GM18520 (cell line): ENCODE results near the gene PRKACG.
"Not testable (repeated sequence)": the region's sequence is repeated elsewhere in the genome, so short reads cannot be mapped to it uniquely, and the experiment has no call there.

Experiments
- ATAC-seq: cut with Tn5 transposase; IDR thresholded peaks from one replicate; pipeline ENCODE4 v1.9.1; 2021; ENCODE audit not compliant: unreplicated experiment

The PRKACG gene

DNA sequence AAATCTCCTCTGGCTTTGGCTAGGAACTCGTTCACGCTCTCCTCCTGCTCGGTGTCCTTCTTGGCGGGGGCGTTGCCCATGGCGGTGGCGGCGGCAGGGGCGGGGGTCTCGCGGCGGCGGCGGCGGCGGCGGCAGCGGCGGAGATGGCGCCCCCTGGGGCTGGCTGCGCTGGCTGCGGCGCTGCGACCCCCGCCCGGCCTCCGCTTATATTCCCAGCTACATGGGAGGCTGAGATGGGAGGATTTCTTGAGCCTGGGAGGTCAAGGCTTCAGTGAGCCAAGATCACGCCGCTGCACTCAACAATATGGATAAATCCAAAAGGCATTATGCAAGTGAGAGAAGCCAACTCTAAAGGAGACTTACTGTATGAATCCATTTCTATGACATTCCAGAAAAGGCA lies at the start of gene PRKACG:
TSS of gene PRKACG (minus strand) at position 101 of the 400 bp plus-strand sequence. CDS start at position 80, 21 bp downstream.
- no peak for ATAC-seq

DNA sequence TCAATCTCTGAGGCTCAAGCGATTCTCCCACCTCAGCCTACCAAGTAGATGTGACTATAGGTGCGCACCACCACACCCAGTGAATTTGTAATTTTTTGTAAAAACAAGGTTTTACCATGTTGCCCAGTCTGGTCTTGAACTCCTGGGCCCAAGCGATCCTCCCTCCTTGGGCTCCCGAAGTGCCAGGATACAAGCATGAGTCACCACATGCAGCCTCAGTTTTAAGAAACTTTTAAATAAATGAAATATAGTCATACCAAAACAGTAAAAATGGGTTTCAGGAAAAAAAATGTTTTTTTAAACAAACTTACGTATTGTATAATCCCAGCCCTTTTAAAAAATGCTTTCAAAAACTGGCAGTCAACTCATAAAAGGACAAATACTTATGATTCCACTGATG lies 48.3 kb upstream of the PRKACG start:
- no peak for ATAC-seq

DNA sequence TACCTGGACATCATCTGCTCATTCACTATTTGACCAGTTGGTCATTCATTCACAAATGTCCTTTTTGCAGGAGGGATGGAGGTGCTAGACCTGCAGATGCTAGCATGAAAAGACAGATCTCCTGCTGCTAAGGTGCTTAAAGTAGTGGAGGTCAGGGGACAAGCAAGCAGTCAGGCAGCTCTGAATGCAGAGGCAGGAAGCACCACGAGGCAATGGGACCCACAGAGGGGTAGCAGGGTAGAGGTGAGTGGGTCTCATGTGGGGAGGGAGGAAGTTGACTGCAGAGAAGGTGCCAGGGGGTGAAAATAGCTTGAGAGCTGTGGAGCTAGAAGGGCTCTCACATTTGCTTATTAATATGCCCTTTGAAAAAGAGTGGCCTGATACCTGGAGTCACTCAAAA lies 46.9 kb upstream of the PRKACG start:
- ATAC-seq, result no peak

DNA sequence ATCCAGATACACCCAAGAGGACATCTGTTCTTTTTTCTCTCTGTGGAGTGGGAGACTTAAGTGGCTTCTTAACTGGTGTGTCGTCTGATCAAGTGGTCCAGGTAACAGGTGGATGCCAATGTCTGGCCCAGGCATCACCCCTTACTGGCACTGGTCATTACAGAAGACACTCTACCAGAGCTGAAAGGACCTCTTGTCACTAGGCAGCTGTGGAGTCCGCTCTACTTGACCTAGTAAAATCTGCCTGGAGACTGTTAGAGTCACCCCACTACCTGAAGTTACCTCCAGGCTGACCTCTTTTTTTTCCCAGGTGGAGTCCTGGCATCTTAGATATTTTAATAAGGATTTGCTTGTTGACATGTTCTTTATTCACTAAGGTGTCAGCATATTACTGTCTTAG lies 44.2 kb upstream of the PRKACG start:
- no peak for ATAC-seq

DNA sequence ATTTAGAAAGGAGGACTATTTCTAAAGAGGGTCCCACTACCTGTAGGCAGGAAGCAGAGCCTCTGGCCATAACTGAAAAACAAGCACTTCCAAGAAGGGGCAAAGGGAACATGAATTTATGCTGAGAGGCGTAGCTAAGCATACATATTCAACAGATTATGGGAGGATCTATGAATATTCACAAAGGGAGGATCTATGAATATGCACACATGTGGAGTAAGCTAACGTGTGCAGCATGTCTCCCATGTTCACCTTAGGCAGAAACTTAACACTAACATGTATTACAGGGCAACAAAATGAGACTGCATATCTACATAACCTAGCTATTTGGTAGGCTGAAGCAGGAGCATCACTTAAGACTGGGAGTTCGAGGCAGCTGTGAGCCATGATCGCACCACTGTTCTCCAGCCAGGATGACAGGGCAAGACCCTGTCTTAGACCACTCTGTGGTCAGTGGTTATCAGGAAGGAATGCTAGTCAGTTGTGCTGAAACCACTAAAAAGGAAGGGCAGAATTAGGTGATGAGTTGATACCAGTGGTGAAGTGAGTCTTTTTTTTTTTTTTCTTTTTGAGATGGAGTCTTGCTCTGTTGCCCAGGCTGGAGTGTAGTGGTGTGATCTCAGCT lies 42.4 kb upstream of the PRKACG start:
- ATAC-seq, result no peak

DNA sequence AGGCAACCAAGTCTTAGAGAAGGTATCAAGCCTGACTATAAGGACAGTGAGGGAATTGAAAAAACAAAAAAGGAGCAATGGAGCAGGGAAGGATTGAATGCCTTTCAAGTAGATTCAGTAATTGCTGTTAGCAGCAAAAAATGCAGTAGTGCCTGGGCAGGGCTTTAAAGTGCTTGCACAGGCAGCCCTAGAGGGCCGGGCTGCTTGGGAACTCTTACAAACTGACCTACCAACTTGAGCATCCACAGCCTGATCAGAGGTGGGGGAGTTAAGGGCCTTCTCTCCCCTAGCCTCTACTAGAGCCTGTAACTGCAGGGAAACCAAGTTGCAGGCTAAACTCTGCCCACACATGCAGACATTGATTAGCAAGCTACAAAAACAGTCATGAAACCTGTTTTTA lies 41.1 kb upstream of the PRKACG start:
- ATAC-seq, result no peak

DNA sequence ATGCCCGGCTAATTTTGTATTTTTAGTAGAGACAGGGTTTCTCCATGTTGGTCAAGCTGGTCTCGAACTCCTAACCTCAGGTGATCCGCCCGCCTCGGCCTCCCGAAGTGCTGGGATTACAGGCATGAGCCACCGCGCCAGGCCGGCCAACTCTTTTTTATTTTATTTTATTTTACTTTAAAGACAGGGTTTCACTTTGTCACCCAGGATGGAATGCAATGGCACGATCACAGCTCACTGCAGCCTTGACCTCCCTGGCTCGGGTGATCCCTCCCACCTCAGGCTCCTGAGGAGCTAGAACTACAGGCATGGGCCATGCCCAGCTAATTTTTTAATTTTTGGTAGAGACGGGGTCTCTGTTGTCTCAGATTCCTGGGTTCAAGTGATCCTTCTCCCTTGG lies 37.0 kb upstream of the PRKACG start:
- ATAC-seq, result not testable (repeated sequence)

DNA sequence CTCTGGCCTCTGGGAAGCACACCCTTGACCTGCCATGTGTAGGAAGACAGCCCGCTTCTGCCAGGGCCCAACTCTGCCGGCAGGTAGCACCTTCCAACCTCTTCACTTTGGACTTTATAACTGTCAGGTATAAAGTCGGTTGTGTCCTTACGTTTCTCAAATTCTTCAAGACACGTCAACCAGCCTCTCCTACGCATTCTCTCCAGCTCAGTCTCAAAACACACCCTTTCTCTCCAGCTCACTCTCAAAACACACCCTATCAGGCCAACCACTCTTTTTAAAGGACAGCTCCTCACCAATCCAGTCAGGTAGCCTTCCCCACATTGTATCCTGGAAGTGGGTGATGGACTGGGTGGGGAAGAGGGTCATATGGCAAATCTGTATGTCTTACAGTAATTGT lies 35.2 kb upstream of the PRKACG start:
- ATAC-seq, result no peak

DNA sequence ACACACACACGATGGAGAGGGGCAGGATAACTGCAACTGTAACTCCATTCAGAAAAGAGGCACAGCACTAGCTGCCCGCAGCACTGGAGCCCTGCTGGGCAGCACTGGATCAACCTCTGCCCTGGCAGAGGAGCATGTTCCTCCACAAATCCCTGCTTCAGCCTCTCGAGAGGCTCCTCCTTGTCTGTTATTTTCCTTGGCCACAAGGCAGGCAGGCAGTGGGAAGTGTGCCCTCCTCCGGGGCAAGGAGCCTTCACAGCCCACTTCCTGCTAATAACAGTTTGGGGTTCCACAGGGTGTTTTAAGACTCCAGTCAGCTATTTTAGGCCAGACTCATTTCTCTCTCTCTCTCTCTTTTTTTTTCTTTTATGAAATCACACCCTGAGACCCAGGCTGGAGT lies 33.5 kb upstream of the PRKACG start:
- no peak for ATAC-seq

DNA sequence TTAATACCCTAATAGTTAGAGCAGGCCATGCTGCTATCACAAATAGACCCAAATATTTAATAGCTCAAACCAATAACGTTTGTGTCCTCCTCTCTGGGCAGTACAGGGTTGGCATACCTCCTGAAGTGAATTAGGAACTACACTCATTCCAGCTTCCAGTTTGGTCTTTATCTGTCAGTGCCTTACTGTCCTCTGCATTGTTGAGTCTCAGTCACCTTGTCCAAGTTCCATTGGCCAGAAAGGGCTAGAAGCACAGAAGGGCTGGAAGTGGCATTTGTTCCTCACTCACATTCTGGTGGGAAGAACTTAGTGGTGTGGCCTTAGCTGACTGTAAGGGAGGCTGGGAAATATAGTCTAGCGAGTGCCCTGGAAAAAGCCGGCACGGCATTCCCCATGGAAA lies 32.8 kb upstream of the PRKACG start:
- no peak for ATAC-seq

DNA sequence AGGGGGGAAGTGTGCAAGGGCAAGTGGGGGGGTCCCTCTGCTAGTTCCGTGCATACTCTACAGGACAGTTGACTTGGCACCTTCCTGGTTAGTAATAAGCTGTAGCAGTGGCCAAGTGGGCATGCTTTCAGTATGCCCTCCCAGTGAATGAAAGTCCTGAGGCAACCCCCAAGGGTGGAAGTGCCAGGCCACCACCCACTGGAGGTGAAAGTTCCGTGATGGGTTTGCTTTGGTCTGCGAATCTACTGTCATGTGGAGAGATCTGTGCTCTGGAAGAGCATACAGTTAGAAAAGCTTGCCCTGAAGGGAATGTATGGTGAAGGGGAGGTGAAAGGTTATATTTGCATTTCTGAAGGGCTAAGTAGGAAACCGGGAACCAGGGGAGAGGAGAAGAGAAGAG lies 31.9 kb upstream of the PRKACG start:
- ATAC-seq, result no peak

DNA sequence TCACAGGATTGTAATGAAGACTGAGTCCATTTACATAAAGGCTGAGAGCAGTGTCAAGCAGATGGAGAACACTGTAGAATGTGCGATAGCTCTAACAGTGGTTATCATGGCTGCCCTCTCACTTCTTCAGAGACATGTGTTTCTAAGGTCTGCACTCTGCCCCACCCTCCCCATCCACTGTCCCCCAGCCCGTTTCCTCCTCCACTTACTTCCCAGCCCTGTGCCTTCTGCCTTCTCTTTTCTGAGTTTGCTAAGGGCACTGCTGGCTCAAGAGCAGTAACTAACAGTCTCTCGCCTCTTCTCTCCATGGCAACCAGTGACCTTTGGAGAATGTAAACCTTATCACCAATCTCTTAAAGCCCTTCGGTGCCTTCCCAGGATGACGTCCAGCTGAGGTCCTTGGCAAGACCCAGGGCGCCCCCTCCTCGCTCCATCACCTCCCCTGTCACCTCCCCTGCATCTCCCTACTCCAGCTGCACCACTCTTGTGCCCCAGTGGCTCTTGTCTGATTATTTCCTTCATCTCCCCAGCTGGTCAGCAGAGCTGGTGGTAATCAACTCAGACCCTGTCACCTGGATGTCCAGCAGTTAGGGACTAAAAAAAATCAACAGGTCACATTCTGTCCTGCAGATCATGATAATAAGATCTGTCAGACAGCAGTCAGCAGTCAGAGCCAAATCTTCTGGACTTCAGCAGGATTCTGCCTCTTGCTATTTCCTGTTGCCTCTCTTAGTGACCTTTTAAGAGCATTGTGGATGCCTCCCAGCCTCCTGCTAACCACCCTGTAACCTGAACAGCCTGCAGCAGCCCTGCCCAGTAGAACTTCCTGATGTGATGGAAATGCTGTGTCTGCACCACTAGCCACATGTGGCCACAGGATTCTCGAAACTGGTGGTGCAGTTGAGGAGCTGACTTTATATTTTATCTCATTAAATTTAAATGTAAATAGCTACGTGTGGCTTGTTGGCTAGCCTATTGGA lies 30.6 kb upstream of the PRKACG start:
- no peak for ATAC-seq

DNA sequence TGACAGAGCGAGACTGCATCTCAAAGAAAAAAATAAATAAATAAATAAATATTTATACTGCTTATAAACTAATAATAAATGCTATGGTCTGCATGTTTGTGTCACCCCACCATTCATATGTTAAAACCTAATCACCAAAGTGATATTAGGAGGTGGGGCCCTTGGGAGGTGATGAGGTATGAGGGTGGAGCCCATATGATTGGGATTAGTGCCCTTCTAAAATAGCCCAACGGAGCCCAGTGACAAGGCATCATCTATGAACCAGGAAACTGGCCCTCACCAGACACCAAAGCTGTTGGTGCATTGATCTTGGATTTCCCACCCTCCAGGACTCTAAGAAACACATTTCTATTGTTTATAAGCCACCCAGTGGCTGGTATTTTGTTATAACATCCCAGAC lies 26.7 kb upstream of the PRKACG start:
- no peak for ATAC-seq

DNA sequence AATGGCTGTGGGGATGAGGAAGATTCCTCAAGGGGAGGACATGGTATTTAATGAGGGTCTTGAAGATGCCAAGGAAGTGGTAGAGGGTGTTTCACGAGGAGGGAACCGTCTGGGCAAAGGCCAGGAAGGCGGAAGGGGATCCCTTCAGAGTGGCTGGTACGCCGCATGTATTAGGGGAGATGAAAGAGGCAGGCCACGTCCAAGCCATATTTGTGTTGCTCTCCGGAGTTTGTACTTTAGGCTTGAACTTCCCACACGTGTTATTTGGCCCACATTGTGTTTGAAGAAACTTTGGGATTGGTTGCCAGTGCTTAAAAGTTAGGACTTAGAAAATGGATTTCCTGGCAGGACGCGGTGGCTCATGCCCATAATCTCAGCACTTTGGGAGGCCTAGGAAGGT lies 22.9 kb upstream of the PRKACG start:
- no peak for ATAC-seq

DNA sequence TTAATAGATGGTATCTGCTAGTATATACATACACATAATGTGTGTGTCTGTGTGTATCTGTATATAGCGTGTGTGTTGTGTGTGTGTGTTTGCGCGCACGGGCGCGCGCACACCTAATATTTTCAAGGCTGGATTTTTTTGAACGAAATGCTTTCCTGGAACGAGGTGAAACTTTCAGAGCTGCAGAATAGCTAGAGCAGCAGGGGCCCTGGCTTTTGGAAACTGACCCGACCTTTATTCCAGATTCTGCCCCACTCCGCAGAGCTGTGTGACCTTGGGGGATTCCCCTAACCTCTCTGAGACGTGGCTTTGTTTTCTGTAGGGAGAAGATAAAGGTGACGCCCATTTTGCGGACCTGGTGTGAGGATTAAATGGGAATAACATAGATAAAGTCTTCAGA lies 22.4 kb upstream of the PRKACG start:
- no peak for ATAC-seq

DNA sequence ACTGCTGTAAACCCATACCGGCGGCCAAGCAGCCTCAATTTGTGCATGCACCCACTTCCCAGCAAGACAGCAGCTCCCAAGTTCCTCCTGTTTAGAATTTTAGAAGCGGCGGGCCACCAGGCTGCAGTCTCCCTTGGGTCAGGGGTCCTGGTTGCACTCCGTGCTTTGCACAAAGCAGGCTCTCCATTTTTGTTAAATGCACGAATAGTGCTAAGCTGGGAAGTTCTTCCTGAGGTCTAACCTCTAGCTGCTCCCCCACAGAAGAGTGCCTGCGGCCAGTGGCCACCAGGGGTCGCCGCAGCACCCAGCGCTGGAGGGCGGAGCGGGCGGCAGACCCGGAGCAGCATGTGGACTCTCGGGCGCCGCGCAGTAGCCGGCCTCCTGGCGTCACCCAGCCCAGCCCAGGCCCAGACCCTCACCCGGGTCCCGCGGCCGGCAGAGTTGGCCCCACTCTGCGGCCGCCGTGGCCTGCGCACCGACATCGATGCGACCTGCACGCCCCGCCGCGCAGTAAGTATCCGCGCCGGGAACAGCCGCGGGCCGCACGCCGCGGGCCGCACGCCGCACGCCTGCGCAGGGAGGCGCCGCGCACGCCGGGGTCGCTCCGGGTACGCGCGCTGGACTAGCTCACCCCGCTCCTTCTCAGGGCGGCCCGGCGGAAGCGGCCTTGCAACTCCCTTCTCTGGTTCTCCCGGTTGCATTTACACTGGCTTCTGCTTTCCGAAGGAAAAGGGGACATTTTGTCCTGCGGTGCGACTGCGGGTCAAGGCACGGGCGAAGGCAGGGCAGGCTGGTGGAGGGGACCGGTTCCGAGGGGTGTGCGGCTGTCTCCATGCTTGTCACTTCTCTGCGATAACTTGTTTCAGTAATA lies 21.8 kb upstream of the PRKACG start, which contains the start of gene FXN:
TSS of gene FXN (plus strand) at position 315 of the 871 bp plus-strand sequence. CDS start at position 346, 31 bp downstream.
- peak; percentile 94 for ATAC-seq

DNA sequence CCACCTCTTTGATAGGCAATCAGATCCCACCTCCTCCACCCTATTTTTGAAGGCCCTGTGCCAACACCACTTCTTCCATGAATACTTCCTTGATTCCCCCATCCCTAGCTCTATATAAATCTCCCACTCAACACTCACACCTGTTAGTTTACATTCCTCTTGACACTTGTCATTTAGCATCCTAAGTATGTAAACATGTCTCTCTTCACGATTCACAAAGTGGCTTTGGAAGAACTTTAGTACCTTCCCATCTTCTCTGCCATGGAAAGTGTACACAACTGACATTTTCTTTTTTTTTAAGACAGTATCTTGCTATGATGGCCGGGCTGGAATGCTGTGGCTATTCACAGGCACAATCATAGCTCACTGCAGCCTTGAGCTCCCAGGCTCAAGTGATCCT lies 20.2 kb upstream of the PRKACG start:
- ATAC-seq, result no peak

DNA sequence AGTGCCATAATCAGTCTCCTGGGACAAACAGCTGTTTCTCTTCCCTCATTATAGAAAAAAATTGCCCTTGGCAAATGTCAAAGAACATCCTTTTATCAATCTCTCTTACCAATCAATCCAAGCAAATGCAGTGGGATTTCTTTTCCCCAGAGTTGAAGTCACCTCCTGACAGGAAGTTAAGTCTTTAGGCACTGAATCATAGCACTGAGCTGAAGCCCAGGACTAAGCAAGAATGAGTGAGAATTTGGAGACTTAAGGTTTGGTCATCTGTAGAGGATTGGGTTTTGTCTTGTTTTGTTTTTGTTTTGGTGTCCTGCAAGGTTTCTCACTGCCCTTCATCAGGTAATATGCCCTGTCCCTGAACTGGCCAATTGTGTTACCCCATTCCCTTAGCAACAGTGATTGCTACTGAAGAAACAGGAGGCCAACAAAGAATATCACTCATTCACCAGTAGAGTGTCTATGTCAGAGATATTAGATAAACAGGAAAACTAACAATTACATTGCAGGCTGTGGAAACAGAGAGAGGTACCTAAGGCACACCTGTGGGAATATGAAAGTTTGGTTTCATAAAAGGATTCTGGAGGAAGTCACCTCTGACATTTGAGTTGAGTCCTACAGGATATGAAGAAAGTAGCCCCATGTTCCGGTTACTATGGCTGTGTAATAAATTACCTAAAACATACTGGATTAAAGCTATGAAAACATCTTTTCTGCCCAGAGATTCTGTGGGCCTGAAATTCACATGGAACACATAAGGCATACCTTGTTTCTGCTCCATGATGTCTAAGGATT lies 17.1 kb upstream of the PRKACG start:
- ATAC-seq, result no peak

DNA sequence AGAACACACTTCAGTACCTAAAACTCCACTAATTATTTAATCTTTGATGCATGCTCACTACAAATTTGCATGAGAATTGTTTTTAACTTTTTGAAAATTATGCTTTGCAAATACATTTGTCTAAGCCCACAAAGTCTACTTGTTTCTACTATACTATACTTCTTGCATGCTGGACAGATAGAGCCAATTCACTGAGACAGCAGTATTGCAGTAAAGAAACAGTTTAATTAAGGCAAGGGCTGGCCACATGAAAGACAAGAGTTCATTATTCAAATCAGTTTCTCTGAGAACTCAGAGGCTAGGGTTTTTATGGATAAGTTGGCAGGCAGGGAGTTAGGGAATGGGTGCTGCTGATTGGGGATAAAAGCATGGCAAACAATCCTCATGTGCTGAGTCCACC lies 15.6 kb upstream of the PRKACG start:
- no peak for ATAC-seq

DNA sequence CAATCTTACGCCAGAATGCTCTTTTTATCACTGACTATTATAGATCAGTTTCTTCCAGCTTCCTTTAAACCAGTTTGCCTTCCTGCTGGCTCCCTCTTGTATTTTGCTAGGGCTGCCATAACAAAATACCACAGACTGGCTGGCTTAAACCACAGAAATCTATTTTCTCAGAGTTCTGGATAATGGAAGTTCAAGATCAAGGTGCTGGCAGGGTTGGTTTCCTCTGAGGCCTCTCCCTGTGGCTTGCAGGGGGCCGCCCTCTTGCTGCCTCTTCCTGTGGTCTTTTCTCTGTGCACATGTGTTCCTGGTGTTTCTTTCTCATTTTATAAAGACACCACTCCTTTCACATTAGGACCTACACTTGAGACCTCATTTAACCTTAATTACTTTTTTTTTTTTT lies 14.8 kb upstream of the PRKACG start:
- ATAC-seq, result no peak
